ENCODE data around the gene DDT.
"Not testable (repeated sequence)": the region's sequence is repeated elsewhere in the genome, so short reads cannot be mapped to it uniquely, and the experiment has no call there.

DDT gene

DNA sequence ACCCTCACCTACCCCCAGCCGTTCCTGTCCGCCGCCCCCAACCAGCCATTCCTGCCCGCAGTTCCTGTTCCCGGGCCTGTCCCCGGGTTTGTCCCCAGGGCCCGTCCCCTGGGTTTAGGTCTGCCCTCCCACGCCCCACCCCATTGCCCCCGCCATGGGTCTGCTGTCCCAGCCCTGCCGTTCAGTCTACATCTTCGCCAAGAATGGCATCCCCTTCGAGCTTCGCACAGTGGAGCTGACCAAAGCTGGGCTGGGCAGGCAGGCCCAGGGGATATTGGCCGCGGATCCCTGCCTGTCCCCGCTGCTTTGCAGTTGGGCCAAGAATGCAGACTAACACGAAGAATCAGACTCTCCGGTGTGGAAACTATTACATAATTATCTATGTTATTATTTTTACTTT, 24.5 kb downstream of the DDT start:
- not testable (repeated sequence) for DNase-seq

- DNase-seq, result not testable (repeated sequence)
Measured at GRCh38 chr22:23947391-23947790, 26.9 kb downstream of the DDT start.

DNA sequence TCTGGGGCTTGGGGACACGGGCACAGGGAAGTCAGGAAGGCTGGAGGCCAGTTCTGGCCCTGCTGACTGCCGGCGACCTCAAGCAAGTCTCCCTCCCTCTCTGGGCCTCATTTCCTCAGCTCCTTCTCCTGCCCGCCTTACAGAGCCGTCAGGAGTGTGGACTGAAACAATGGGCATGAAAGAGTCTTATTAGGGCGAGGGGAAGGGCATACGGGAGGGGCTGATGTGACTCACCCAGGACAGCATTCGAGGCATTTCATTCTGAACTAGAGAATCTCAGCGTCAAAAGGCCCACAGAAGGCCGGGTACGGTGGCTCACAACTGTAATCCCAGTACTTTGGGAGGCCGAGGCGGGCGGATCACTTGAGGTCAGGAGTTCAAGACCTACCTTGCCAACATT, 34.1 kb downstream of the DDT start:
- DNase-seq, result not testable (repeated sequence)

GRCh38 chr22:23939017-23939357, 35.3 kb downstream of the DDT start:
- DNase-seq, result no peak

- DNase-seq, result no peak
Measured at GRCh38 chr22:23938328-23939016, 35.8 kb downstream of the DDT start.

- DNase-seq, result no peak
Measured at GRCh38 chr22:23926561-23926960, 47.7 kb downstream of the DDT start.

GRCh38 chr22:23925020-23925606, 49.1 kb downstream of the DDT start:
- no peak for DNase-seq

DNA sequence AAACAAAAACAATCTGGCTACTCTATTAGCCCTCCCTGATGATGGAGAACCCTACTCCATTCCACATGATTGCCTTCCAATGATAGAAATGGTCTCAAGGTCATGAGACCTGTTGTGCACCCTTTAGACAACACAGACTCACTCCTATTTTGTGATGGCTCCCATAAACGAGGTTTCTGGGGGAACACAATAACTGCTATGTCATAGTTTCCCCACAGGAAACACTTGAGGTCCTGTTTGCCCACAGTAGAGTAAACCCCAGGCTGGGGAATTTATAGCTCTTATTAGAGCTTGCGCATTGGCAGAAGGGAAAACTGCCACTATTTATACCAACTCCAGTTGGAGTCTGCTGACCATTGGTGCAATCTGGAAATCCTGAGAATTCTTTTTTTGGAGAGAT, 51.3 kb downstream of the DDT start:
- DNase-seq, result no peak

- not testable (repeated sequence) for DNase-seq
Measured at GRCh38 chr22:23921586-23922201, 52.5 kb downstream of the DDT start.
